H54 (cell line): ENCODE measurements around the gene DBP.
"Not testable (repeated sequence)": the region's sequence is repeated elsewhere in the genome, so short reads cannot be mapped to it uniquely, and the experiment has no call there.

Experiments
- DNase-seq: peaks from one replicate; pipeline ENCODE4 v3.0.0; 2011; ENCODE audit warnings: low spot score, mixed read lengths; ENCODE audit not compliant: insufficient read length
- FAIRE-seq: peaks from 3 replicates; lab custom pipeline; 2011; peaks lifted over from hg19 to GRCh38; lab: Jason Lieb, UNC
- POLR2A ChIP-seq: IDR thresholded peaks from 2 replicates; pipeline ENCODE4 v1.6.1; 2011; ENCODE audit warnings: low read depth, mild to moderate bottlenecking, low read length

The DBP gene

DNA sequence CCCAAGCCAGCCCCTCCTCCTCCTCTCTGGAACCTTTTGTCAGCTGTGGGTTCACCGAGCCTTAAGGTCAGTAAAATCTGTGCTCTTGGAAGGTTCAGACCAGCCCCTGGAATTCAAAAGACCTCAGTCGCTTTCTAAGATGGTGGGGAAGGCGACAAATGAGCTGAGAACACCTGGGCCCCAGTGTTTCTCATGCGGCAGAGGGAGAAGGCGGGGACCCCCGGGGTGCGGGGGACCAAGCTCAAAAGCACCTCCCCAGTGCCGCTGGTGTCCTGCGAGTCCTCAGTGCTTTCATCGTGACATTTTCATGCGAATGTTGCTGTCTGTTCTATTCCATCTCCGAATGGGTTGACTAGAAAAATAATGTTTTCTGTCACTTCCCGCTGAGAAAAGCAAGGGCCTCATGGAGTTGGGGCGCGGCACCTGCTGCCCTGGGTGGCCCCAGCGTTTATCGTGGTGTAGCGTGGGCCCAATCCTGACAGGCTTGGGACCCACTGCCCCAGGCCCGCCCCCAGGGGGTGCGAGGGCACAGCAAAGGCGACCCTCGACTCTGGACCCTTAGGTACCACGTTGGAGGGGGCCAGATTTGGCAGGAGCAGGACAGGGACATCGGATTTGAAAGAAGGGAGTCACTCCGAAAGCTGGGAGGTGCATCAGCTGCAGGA is 36.4 kb upstream of the DBP start:
- no peak for TF ChIP-seq POLR2A
- no peak for FAIRE-seq
- DNase-seq, result no peak

DNA sequence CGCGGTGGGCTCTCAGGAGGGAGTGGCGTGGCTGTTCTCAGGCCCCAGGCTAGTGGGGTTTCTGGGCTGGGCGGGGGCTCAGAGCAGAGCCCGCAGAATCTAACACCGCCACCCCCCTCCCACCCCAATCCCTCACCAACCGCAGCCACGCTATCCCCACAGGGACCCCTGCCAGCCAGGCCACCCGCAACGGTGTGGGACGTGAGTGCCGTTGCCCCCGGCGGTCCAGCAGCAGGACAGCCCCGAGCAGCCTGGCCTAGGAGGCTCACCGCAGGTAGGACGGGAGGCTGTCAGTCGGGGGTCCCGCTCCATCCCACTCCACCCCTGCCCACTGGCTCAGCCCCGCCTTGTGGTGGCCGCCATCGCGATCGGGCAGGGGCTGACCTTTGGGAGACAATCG is 35.8 kb upstream of the DBP start, which contains the start of gene NTN5:
Gene NTN5 (minus strand): TSS at position 24 of the 400 bp plus-strand sequence. CDS start 2,031 bp downstream, outside the sequence.
- DNase-seq, result no peak
- TF ChIP-seq POLR2A, result no peak
- FAIRE-seq, result no peak

DNA sequence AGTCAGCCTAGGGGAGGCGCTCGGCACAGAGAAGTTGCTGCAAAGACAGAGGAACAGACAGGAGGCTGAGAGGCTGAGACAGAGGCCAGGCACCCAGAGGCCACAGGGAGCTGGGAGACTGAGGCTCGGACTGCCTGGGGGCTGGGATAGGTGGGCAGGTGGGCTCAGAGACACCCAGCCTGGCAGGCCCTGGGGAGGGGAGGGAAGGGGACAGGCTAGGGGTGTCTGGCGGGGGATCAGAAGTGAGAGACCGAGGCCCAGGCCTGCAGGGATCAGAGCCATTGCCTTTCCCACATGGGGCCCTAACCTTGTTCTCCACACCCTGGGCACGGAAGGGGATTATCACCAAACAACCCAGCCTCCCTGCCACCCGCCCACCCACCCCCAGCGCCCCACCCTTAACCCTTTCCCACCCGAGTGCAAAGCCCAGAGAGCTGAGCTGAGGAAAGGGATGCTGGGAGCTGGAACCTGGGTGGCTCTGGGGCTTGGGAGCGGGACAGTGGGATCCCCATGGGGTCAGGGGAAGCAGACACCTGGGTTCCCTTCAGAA is 34.3 kb upstream of the DBP start:
- DNase-seq (no peak), FAIRE-seq (no peak)
- no peak for TF ChIP-seq POLR2A

DNA sequence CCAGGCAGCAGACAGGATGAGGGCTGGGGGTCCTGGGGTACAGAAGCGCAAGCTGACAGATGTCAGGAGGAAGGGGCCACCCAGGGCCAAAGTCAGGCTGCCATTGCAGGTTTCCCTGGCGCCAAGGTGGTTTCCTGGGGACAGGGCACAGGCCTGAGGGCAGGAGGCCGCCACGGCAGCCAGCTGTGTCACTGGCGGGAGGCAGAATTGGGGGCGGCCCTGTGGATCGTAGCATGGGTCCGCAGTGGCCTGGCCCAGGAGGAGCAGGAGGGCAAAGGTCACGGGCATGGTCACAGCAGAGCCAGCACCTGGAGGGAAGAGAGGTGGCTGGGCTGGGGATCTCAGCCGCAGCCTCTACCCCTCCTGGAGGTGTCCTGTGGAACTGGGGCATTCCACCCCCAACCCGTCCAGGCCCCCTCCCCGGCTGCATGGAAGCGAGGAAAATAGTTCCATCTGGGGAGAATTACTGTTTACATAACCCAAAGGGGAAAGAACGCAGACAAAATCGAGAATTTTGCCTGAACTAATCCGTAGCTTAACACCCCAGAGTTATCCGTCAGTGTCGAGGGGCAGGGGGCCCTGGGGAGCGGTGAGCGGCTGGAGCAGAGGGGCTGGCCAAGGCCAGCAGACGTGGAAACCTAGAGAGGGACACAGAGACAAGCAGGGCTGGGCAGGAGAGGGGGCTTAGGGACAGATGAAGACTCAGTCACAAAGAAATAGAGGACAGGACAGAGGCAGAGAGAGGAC is 33.7 kb upstream of the DBP start:
- no peak for TF ChIP-seq POLR2A
- FAIRE-seq (no peak), DNase-seq (no peak)

DNA sequence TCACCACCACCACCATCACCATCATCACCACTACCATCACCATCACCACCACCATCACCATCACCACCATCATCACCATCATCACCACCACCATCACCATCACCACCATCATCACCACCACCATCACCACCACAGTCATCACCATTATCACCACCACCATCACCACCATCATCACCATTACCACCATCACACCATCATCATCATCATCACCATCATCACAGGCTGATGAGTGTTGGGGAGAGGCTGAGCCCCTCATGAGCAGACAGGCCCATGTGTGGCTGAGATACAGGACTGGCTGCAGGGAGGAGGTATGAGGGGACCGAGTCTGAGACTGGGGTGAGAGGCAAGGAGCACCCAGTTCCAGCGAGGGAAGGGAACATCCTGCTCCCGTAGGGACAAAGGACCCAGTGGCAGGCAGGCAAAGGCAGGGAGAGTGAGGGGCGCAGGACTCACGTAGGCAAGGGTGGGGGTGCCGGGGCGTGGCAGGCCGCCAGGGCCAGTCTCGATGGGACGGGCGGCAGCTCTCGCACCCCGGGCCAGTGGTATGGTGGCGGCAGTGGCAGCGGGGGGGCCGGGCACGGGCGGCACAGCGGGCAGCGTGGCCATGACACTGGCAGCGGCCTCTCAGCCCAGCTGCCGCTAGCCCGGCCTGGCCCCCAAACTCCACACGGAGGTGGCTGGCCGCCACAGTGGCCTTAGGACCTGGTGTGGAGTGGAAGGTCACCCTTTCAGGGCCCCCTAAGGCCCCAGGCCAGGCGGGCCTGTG is 32.9 kb upstream of the DBP start:
- FAIRE-seq (no peak), DNase-seq (no peak)
- TF ChIP-seq POLR2A, result no peak

DNA sequence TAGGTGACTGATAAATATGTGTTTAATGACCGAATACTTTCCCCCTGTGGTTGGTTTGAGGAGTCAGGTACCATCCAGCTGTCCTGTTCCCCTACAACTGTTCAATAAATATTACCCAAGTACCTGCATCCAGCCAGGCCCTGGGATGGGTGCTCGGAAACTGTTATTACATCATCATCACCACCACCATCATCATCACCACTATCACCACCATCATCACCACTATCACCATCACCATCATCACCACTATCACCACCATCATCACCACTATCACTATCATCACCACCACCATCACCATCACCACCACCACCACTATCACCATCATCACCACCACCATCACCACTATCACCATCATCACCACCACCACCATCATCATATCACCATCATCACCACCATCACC is 31.6 kb upstream of the DBP start:
- TF ChIP-seq POLR2A, result no peak
- FAIRE-seq (no peak), DNase-seq (no peak)

DNA sequence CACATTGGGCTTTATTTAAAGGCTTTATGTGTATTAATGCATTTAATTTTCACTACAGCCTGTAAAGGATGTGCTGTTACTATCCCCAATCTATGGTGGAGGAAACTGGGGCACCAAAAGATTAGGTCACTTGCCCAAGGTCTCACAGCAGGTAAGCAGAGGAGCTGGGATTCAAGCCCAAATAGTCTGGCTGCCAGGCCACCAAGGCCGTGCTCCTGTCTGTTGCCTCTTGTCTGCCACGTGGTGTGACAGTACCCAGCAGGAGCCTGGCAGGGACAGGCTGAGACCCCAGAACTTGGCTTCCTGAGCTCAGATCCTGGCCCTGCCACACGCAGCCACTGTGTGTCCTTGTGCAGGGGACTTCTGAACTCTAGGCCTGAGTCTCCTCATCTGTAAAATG is 31.2 kb upstream of the DBP start:
- no peak for TF ChIP-seq POLR2A
- FAIRE-seq, result no peak
- no peak for DNase-seq

DNA sequence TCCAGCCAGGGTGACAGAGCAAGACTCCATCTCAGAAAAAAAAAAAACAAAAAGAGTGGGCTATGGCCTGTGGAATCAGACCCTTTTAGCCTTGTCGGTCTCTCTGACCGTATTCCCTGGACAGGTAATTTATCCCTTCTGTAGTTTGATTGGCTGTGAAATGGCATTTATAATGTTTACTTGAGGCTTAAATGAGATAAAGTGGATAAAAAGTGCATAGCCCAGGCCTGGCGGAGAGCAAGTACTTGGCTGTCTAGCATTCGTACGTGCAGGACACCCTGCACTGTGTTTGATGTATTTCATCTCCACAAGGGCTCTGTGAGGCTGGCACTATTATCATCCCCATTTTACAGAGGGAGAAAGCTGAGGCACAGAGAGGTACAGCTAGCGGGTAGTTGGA is 28.6 kb upstream of the DBP start:
- no peak for TF ChIP-seq POLR2A
- no peak for FAIRE-seq
- DNase-seq, result no peak

DNA sequence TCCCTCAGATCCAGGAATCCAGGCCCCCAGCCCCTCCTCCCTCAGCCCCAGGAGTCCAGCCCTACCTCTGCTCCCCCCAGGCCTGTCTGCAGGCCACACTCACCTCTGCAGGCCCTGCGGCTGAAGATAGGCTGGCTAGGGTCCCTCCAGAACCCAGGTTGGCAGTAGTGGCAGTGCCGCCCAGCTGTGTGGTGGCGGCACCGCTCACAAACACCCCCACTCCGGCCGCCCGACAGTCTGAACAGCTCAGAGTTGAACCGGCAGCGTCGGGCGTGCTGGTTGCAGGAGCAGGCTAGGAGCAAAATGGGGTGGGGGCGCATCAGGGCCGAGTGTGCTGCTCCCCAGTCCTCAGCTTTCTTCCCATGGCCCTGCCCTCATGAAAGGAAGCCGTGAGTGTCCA is 27.3 kb upstream of the DBP start:
- TF ChIP-seq POLR2A, result no peak
- FAIRE-seq, result no peak

DNA sequence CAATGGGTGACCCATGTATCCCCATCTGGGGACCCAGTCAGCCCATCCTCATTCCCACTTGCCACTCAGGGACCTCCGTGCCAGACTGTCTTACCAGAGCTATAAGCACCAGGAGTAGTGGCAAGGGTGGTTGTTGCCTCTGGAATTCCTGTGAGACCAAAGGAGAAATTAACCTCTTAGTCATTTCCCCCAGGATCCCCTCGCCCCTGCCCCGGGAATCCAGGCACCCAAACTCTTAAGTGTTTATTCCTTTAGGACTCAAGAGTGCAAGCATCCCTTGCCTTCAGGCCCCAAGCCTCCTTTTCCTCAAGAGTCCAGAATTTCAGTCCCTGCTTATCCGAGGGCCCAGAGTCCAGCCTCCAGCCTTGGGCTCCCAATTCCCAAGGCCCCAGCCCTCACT is 26.5 kb upstream of the DBP start:
- no peak for TF ChIP-seq POLR2A
- FAIRE-seq (no peak), DNase-seq (no peak)

More for the DNA sequence above, 27.3 kb upstream of the DBP start:
- DNase-seq, result no peak

DNA sequence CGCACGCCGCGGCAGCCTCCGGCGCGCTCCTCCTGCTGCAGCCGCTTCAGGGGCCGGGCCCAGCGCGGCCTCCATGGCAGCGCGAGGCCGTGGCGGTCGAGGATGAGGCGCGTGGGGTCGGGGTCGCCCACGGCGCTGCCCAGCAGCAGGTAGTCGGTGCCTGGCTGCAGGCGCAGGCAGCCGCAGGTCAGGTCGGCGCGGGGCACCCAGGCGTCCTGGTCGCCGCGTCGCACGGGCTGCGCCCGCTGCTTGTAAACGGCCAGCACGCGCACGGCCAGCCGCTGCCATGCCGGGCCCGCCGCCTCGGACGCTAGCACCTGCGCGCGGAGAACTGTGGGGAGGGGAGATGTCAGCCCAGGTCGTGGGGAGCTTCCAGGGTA is 24.5 kb upstream of the DBP start:
- DNase-seq, result no peak
- FAIRE-seq, result no peak
- TF ChIP-seq POLR2A, result no peak

DNA sequence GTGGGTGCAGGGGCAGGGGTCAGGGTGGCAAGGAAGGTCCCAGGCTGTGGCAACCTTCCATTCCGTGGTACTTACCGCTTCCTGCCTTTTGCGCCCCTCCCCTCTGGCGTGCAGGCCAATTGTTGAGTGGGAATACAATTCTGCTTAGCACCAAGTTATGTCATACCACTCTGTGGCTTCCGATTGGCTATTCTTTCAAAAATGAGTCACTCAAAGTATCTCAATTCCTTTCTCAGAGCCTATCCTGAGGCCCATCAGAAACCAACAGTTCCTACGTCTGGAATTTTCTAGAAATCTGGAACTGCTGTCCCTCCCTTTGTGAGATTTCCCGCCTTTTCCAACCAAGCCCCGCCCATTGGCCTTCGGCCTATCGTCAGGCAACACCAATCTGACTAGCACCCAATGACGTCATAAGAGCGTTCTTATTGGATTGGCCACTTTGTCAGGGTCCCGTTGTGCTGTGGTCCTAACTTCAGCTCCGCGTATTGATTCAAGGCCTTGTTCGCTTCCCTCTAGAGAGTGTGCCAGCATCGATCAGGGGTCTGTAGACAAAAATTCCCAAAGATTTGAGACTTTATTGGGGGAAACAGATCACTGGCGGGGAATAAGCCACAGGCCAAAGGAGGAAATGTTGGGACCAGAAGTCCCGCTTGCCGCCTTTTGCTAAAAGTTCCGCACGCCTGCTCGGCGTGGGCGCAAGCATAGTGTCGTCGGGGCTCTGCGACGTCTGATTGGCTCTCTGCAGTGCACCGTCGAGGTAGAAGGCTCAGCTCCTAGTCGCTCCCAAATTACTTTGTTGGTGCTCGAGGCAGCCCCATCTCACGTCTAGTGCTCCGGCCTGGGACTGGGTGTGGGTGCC is 23.9 kb upstream of the DBP start:
- DNase-seq (peak; percentile 80), FAIRE-seq (peak; percentile 72)

DNA sequence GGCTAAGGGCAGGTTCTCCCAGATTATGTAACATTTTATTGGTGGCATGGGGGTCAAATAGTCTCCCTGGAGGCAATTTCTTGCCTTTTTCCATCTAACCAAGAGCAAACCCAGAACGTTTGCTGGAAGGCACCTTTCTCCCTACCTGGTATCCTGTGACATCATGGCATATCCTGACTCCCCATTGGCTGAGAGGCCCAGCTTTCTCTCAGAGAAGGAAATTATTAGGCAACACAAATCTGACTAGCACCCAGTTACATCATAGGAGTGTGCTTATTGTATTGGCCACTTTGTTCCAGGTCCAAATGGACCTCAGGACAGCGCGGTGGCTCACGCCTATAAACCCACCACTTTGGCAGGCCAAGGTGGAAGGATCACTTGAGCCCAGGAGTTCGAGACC is 22.6 kb upstream of the DBP start:
- DNase-seq, result no peak
- no peak for FAIRE-seq

More for the DNA sequence above, 23.9 kb upstream of the DBP start:
- TF ChIP-seq POLR2A, result no peak

DNA sequence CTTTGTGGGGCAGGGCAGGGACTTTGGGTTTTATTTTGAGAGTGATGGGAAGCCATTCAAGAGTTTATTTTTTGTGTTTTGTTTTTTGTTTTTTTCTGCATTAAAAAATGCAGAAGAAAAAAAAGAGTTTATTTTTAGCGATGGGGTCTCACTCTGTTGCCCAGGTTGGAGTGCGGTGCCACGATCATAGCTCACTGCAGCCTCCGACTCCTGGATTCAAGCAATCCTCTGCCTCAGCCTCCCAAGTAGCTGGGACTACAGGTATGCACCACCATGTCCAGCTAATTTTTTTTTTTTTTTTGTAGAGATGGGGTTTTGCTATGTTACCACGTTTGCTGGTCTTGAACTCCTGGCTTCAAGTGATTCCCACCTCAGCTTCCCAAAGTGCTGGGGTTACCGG is 21.3 kb upstream of the DBP start:
- DNase-seq (no peak), FAIRE-seq (no peak)
- no peak for TF ChIP-seq POLR2A

More for the DNA sequence above, 22.6 kb upstream of the DBP start:
- TF ChIP-seq POLR2A, result no peak

DNA sequence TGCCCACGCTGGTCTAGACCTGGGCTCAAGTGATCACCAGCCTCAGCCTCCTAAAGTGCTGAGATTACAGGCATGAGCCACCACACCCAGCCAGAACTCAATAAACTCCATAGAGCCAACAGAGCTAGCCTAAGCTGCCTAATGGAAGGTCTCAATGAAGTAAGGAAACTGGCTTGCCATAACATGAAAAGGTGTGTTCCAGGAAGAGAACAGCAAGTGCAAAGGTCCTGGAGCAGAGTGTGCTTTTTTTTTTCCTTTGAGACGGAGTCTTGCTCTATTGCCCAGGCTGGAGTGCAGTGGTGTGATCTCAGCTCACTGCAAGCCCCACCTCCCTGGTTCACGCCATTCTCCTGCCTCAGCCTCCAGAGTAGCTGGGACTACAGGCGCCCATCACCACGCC is 20.6 kb upstream of the DBP start:
- not testable (repeated sequence) for FAIRE-seq, DNase-seq
